BJ (cell line): ENCODE data around the gene PMP22. TPM values are rescaled to one million over a fixed set of nuclear protein-coding genes. Genes with fewer than 3 reads are reported as not detected.

Source experiments
- CTCF ChIA-PET: fragments of 350-600 bp; formaldehyde crosslinking; extraction: SDS; loops from one replicate; lab custom pipeline; 2021; ENCODE audit warnings: antibody characterized with exemption, inconsistent platforms; lab: Yijun Ruan, JAX
- POLR2A ChIA-PET: fragments of 300-600 bp; sonication (Branson Sonifier 250); formaldehyde crosslinking; extraction: SDS; loops from one replicate; lab custom pipeline; 2021; ENCODE audit warnings: antibody characterized with exemption; lab: Charles Lee
- DNase-seq: peaks from one replicate; pipeline ENCODE4 v3.0.0-alpha.2; 2011; ENCODE audit warnings: low read depth
- H3K27me3 ChIP-seq: 2 replicates; pipeline ENCODE4 v1.6.0; 2011; ENCODE audit warnings: low read length; ENCODE audit not compliant: control insufficient read depth, insufficient read depth
- H3K36me3 ChIP-seq: 2 replicates; pipeline ENCODE4 v1.5.1; 2011; ENCODE audit warnings: low read length; ENCODE audit not compliant: control insufficient read depth, insufficient read depth
- H3K4me3 ChIP-seq: 2 replicates; pipeline ENCODE4 v1.5.1; 2011; ENCODE audit warnings: low read depth, mild to moderate bottlenecking, control low read depth, low read length
- CTCF ChIP-seq: IDR thresholded peaks from 2 replicates; pipeline ENCODE4 v1.5.1; 2011; ENCODE audit warnings: low read depth, mild to moderate bottlenecking, control low read depth, inconsistent platforms, low read length, moderate library complexity; ENCODE audit not compliant: insufficient read depth
- polyA plus RNA-seq: library from polyadenylated mRNA; depleted of rRNA; stranded (reverse); fragments of >200 nt; gene quantifications from 2 replicates; pipeline ENCODE4 v1.2.3, GENCODE V29; 2011

Gene PMP22
- polyA plus RNA-seq, 1 experiment, result 208 TPM

DNA sequence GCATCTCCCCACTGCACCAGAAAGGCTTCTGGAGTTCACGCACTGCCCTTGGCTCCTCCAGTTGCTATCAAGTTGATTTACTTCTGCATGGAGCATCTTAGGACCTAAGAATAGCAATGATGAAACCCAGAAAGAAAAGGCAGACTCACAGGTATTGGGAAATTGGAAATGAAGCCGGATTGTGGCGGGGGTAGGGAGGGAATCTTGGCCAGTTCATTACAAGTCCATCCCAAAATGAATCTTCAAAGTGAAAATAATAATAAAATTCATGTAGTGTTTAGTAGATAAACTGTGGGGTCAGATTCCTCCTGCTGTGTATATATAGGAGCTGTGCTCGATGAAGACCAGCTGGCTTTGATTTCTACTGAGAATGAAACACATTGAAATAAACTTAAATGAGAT is 42.6 kb upstream of the PMP22 start:
- Histone ChIP-seq H3K4me3 (no peak overlapping the region), H3K36me3 (no peaks in the 10 kb centered on the region), H3K27me3 (peaks cover 2% of the 10 kb centered on the region; the same call in 1 of the 2 replicates)
- TF ChIP-seq CTCF, result no peak
- ChIA-PET POLR2A (no interaction called here), CTCF (no interaction called here)
- DNase-seq, result no peak

- POLR2A ChIA-PET, result no interaction called here
- no peak for TF ChIP-seq CTCF
Measured at GRCh38 chr17:15303851-15304250, 38.7 kb upstream of the PMP22 start.

DNA sequence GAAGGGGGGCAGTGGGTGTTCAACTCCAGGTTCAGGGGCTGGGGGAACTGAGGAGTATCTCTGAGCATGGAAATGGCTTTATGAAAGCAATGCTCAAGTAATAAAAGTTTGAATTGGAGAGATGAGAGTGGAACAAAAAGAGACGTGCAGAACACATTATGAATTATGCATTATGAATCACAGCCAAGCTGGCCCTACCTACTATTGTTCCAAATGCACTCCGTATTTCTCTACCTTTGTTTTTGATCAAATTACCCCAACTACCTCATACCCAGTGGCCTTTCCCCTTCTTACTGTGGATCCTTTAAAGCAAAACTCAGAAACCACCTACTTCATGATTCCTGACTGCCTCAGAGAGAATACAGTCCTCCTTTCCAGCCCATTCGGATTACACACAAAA is 38.1 kb upstream of the PMP22 start:
- Histone ChIP-seq H3K4me3 (no peak overlapping the region), H3K27me3 (no peaks in the 10 kb centered on the region; the same call in 1 of the 2 replicates), H3K36me3 (no peaks in the 10 kb centered on the region)
- no peak for TF ChIP-seq CTCF
- CTCF ChIA-PET, result no interaction called here
- POLR2A ChIA-PET, result no interaction called here
- DNase-seq, result no peak

More at GRCh38 chr17:15303851-15304250, 38.7 kb upstream of the PMP22 start:
- no peaks in the 10 kb centered on the region for H3K36me3 ChIP-seq
- H3K27me3 ChIP-seq, result no peaks in the 10 kb centered on the region; the same call in 1 of the 2 replicates
- no peak for DNase-seq
- H3K4me3 ChIP-seq, result no peak overlapping the region
- CTCF ChIA-PET, result interaction anchor here (0.6 to 1.3 kb wide), 2 partner anchors 10 to 16 kb away, joined by 3 read pairs; no protein-coding TSS in a partner anchor

DNA sequence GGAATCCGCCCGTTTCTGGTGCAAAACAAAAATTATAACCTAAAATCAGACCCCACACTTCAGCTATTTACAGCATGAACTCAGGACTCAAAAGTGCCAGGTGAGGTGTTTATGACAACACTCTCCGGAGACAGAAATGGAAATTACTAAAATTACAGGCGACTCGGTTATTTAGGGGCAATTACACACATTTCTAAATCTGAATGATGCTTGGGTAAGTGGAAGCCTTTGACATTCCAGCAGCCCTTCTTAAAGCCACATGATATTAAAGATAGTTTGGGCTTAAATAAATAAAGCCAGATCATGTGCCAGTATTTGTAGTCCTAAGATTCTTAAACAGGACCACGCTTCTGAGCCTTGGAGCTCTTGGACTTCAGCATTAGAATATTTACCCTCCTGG is 36.7 kb upstream of the PMP22 start:
- no peak overlapping the region for H3K4me3 ChIP-seq
- H3K36me3 ChIP-seq, result no peaks in the 10 kb centered on the region
- DNase-seq, result no peak
- ChIA-PET POLR2A (no interaction called here), CTCF (no interaction called here)
- H3K27me3 ChIP-seq, result no peaks in the 10 kb centered on the region; the same call in 1 of the 2 replicates
- no peak for TF ChIP-seq CTCF

GRCh38 chr17:15298176-15298575 is 33.0 kb upstream of the PMP22 start:
- ChIA-PET CTCF (interaction anchor here (1.0 to 2.7 kb wide), 2 partner anchors 14 to 37 kb away, joined by 3 to 8 read pairs; no protein-coding TSS in a partner anchor), POLR2A (no interaction called here)
- no peaks in the 10 kb centered on the region for H3K36me3 ChIP-seq
- no peak for TF ChIP-seq CTCF
- H3K4me3 ChIP-seq, result no peak overlapping the region
- no peak for DNase-seq
- no peaks in the 10 kb centered on the region; the same call in 1 of the 2 replicates for H3K27me3 ChIP-seq
